ENCODE data around the gene NOSTRIN. TPM values are rescaled to one million over a fixed set of nuclear protein-coding genes. Genes with fewer than 3 reads are reported as not detected.

Gene NOSTRIN
- total RNA-seq, 1 donor from 2014 or later, result 0.98 TPM

GRCh38 chr2:168890006-168890782 lies 87.8 kb downstream of the NOSTRIN start, which contains the start of gene SPC25:
SPC25 (minus strand) TSS chr2:168890430; CDS start chr2:168889519, 911 bp downstream.
- H3K4me1 Mint-ChIP-seq, result peaks cover 17% of the 10 kb centered on the region
- peak within 1 kb of the TSS; percentile 91 for H3K4me3 Mint-ChIP-seq

GRCh38 chr2:168892327-168892726 lies 89.9 kb downstream of the NOSTRIN start:
- H3K9me3 Mint-ChIP-seq, result no peaks in the 10 kb centered on the region
- no peak for TF ChIP-seq CTCF (IDR thresholded peaks at IDR 0.05; ENCODE audit: unreplicated experiment)
- H3K4me1 Mint-ChIP-seq, result peaks cover 17% of the 10 kb centered on the region
- H3K27ac Mint-ChIP-seq, result no peak overlapping the region
- H3K4me3 Mint-ChIP-seq, result no peak overlapping the region
- peaks cover 10% of the 10 kb centered on the region for H3K27me3 Mint-ChIP-seq (ENCODE audit: low read depth)
- DNase-seq (ENCODE audit: low spot score in 2 of 2, unreplicated experiment in 2 of 2), result no peak
- peaks cover 5% of the 10 kb centered on the region for H3K36me3 Mint-ChIP-seq

More at GRCh38 chr2:168890006-168890782, 87.8 kb downstream of the NOSTRIN start, which contains the start of gene SPC25:
- Mint-ChIP-seq H3K27ac (peak within 1 kb of the TSS; percentile 54), H3K36me3 (peaks cover 8% of the 10 kb centered on the region), H3K9me3 (no peaks in the 10 kb centered on the region), H3K27me3 (ENCODE audit: low read depth) (peaks cover 10% of the 10 kb centered on the region)
- peak; percentile 80 to 88 for DNase-seq (ENCODE audit: low spot score in 2 of 2, unreplicated experiment in 2 of 2)
- no peak for TF ChIP-seq CTCF (IDR thresholded peaks at IDR 0.05; ENCODE audit: unreplicated experiment)

- H3K4me3 Mint-ChIP-seq, result no peak overlapping the region
Measured at GRCh38 chr2:168894101-168894500, 91.7 kb downstream of the NOSTRIN start.

GRCh38 chr2:168894720-168895119 lies 92.3 kb downstream of the NOSTRIN start:
- peaks cover 10% of the 10 kb centered on the region for H3K27me3 Mint-ChIP-seq (ENCODE audit: low read depth)
- H3K9me3 Mint-ChIP-seq, result no peaks in the 10 kb centered on the region
- H3K4me3 Mint-ChIP-seq, result no peak overlapping the region
- TF ChIP-seq CTCF (IDR thresholded peaks at IDR 0.05; ENCODE audit: unreplicated experiment), result no peak
- H3K27ac Mint-ChIP-seq, result no peak overlapping the region
- peaks cover 10% of the 10 kb centered on the region for H3K4me1 Mint-ChIP-seq
- H3K36me3 Mint-ChIP-seq, result no peaks in the 10 kb centered on the region
- DNase-seq (ENCODE audit: low spot score in 2 of 2, unreplicated experiment in 2 of 2), result no peak

More at GRCh38 chr2:168894101-168894500, 91.7 kb downstream of the NOSTRIN start:
- no peak for TF ChIP-seq CTCF (IDR thresholded peaks at IDR 0.05; ENCODE audit: unreplicated experiment)
- Mint-ChIP-seq H3K27ac (no peak overlapping the region), H3K36me3 (no peaks in the 10 kb centered on the region), H3K9me3 (no peaks in the 10 kb centered on the region), H3K4me1 (peaks cover 16% of the 10 kb centered on the region), H3K27me3 (ENCODE audit: low read depth) (peaks cover 10% of the 10 kb centered on the region)
- no peak for DNase-seq (ENCODE audit: low spot score in 2 of 2, unreplicated experiment in 2 of 2)

- no peak for TF ChIP-seq CTCF (IDR thresholded peaks at IDR 0.05; ENCODE audit: unreplicated experiment)
- Mint-ChIP-seq H3K36me3 (no peaks in the 10 kb centered on the region), H3K4me1 (peaks cover 1% of the 10 kb centered on the region), H3K27ac (no peak overlapping the region), H3K4me3 (no peak overlapping the region), H3K9me3 (no peaks in the 10 kb centered on the region), H3K27me3 (ENCODE audit: low read depth) (peaks cover 14% of the 10 kb centered on the region)
- no peak for DNase-seq (ENCODE audit: low spot score in 2 of 2, unreplicated experiment in 2 of 2)
Measured at GRCh38 chr2:168895771-168896170, 93.3 kb downstream of the NOSTRIN start.

All from mesothelial cell of epicardium (in vitro differentiated cells).